K562 (cell line): ENCODE results near the gene FAM174C. TPM values are rescaled to one million over a fixed set of nuclear protein-coding genes. Genes with fewer than 3 reads are reported as not detected.

Source experiments
- BMI1 ChIP-seq: fragments of 150-350 bp; IDR thresholded peaks from 2 replicates; pipeline ENCODE4 v1.6.1; 2014; ENCODE audit warnings: low read length
- CBX3 ChIP-seq, 2 experiments: IDR thresholded peaks; 1 replicate in 1 of 2; 2 replicates in 1 of 2; pipeline ENCODE4 v1.6.1; 2012; ENCODE audit warnings: inconsistent platforms in 2 of 2, low read length in 2 of 2, borderline replicate concordance in 1 of 2, control low read depth in 1 of 2
- CREM ChIP-seq: IDR thresholded peaks from 2 replicates; pipeline ENCODE4 v1.6.1; 2014; ENCODE audit warnings: antibody characterized with exemption, low read depth
- DACH1 ChIP-seq: fragments of 450-650 bp; IDR thresholded peaks from 2 replicates; pipeline ENCODE4 v1.6.1; 2018; ENCODE audit not compliant: partially characterized antibody
- FIP1L1 ChIP-seq: fragments of 200-400 bp; formaldehyde crosslinking; IDR thresholded peaks from 2 replicates; pipeline ENCODE4 v1.6.1; 2018; ENCODE audit warnings: mild to moderate bottlenecking, low read depth, low read length; ENCODE audit not compliant: poor library complexity, severe bottlenecking
- RCOR1 ChIP-seq, 2 experiments: IDR thresholded peaks; 2 replicates each; pipeline ENCODE4 v1.6.1; 2012; ENCODE audit warnings: low read depth in 2 of 2, low read length in 2 of 2, borderline replicate concordance in 1 of 2, improper control_type of control experiment in 1 of 2
- SIX5 ChIP-seq, 2 experiments: IDR thresholded peaks; 2 replicates each; pipeline ENCODE4 v1.6.1; 2011; ENCODE audit warnings: low read length in 2 of 2, borderline replicate concordance in 1 of 2, low read depth in 1 of 2, mild to moderate bottlenecking in 1 of 2, moderate library complexity in 1 of 2; ENCODE audit not compliant: insufficient read depth in 1 of 2
- SMARCC2 ChIP-seq: fragments of 450-650 bp; IDR thresholded peaks from 2 replicates; pipeline ENCODE4 v1.6.1; 2017; ENCODE audit warnings: antibody characterized with exemption, moderate library complexity, mild to moderate bottlenecking, low read depth
- SP1 ChIP-seq: sonication (generic); formaldehyde crosslinking; IDR thresholded peaks from 2 replicates; pipeline ENCODE4 v1.8.1; 2022; ENCODE audit warnings: mild to moderate bottlenecking, missing genetic modification reagents
- USF2 ChIP-seq: sonication (generic); formaldehyde crosslinking; IDR thresholded peaks from 2 replicates; pipeline ENCODE4 v1.5.0; 2020; ENCODE audit warnings: missing genetic modification reagents
- ZNF174 ChIP-seq: fragments of 250-450 bp; sonication (Bioruptor Pico); IDR thresholded peaks from 2 replicates; pipeline ENCODE4 v1.4.0; 2020; ENCODE audit warnings: mild to moderate bottlenecking
- ZNF212 ChIP-seq: fragments of 450-650 bp; formaldehyde crosslinking; IDR thresholded peaks from 2 replicates; pipeline ENCODE4 v1.4.0; 2020; ENCODE audit warnings: mild to moderate bottlenecking
- ZNF511 ChIP-seq: sonication (generic); formaldehyde crosslinking; IDR thresholded peaks from 2 replicates; pipeline ENCODE4 v1.8.0; 2022; ENCODE audit warnings: mild to moderate bottlenecking, missing genetic modification reagents
- ZNF551 ChIP-seq: fragments of 250-450 bp; sonication (Bioruptor Pico); IDR thresholded peaks from 2 replicates; pipeline ENCODE4 v1.5.0; 2021; ENCODE audit warnings: mild to moderate bottlenecking, moderate library complexity
- ZNF639 ChIP-seq, 2 experiments: fragments of 200-800 bp in 1 of 2; sonication (Bioruptor generic) in 1 of 2; sonication (generic) in 1 of 2; formaldehyde crosslinking in 1 of 2; IDR thresholded peaks in 1 of 2; conservative IDR thresholded peaks in 1 of 2; 2 replicates each; pipeline versions ENCODE4 v1.5.0 to v1.6.1; 2016 to 2020; ENCODE audit warnings: missing compliant biosample characterization in 1 of 2, missing genetic modification characterization in 1 of 2, missing genetic modification reagents in 1 of 2
- polyA plus RNA-seq, 8 experiments: library from polyadenylated mRNA; depleted of rRNA in 4 of 8; stranded (reverse) in 5 of 8; unstranded in 3 of 8; fragments of >200 nt; fragmentation: Nextera tagmentation in 2 of 8; fragmentation: Illumina TruSeq in 1 of 8; extraction: Ambion mirVana in 2 of 8; extraction: Trizol in 1 of 8; gene quantifications; 2 replicates each; pipeline versions ENCODE4 v1.2.1 to v1.2.3, GENCODE V29; 2011 to 2014; ENCODE audit warnings: inconsistent platforms in 1 of 8, missing spikeins in 1 of 8
- total RNA-seq, 7 experiments: library from RNA; depleted of rRNA in 6 of 7; stranded (reverse); fragments of >200 nt in 6 of 7; fragmentation: Illumina TruSeq in 2 of 7; extraction: Trizol in 2 of 7; gene quantifications; 2 replicates each; pipeline versions ENCODE4 v1.2.1 to v1.2.3, GENCODE V29; 2011 to 2021; ENCODE audit warnings: low replicate concordance in 1 of 7
- TF ChIP-seq, protein P1 (sequence below): fragments of 250-450 bp; sonication (Bioruptor Pico); IDR thresholded peaks from 2 replicates; pipeline ENCODE4 v1.5.0; 2022; ENCODE audit warnings: mild to moderate bottlenecking
- TF ChIP-seq, protein P2 (sequence below), 2 experiments: fragments of 250-450 bp in 1 of 2; fragments of 450-650 bp in 1 of 2; sonication (Bioruptor Pico) in 1 of 2; IDR thresholded peaks; 2 replicates each; pipeline versions ENCODE4 v1.6.1 to v1.8.0; 2016 to 2021; ENCODE audit warnings: mild to moderate bottlenecking in 2 of 2, moderate library complexity in 2 of 2, missing compliant biosample characterization in 1 of 2, missing genetic modification characterization in 1 of 2
- TF ChIP-seq, protein P3 (sequence below): fragments of 250-450 bp; sonication (Bioruptor Pico); IDR thresholded peaks from 2 replicates; pipeline ENCODE4 v1.9.0; 2021; ENCODE audit warnings: mild to moderate bottlenecking, inconsistent platforms

The FAM174C gene
- total and polyA plus RNA-seq, 9 of the 15 experiments (the other 6 are each of a cell fraction or from before 2014, with no cell fraction given) = 0.66 to 89.6 (median 20.3) TPM

GRCh38 chr19:1249298-1249989, 25.9 kb upstream of the FAM174C start (continued):
- TF ChIP-seq, protein P1, sequence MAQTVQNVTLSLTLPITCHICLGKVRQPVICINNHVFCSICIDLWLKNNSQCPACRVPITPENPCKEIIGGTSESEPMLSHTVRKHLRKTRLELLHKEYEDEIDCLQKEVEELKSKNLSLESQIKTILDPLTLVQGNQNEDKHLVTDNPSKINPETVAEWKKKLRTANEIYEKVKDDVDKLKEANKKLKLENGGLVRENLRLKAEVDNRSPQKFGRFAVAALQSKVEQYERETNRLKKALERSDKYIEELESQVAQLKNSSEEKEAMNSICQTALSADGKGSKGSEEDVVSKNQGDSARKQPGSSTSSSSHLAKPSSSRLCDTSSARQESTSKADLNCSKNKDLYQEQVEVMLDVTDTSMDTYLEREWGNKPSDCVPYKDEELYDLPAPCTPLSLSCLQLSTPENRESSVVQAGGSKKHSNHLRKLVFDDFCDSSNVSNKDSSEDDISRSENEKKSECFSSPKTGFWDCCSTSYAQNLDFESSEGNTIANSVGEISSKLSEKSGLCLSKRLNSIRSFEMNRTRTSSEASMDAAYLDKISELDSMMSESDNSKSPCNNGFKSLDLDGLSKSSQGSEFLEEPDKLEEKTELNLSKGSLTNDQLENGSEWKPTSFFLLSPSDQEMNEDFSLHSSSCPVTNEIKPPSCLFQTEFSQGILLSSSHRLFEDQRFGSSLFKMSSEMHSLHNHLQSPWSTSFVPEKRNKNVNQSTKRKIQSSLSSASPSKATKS (CRISPR knock-in tag) = no peak
- TF ChIP-seq SP1 (peak; percentile 46; the same call in 1 of the 2 replicates), ZNF639 (CRISPR knock-in tag; conservative IDR thresholded peaks at IDR 0.05 in 1 of 2, IDR thresholded peaks at IDR 0.05 in 1 of 2) (peak in 1 of 2 experiments; percentile 92; a peak in 2 of 4 replicates), ZNF212 (CRISPR knock-in tag) (no peak), ZNF511 (CRISPR knock-in tag) (peak; percentile 88), RCOR1 (IDR thresholded peaks at IDR 0.05; ENCODE audit: borderline replicate concordance in 1 of 2, low read depth in 2 of 2, low read length in 2 of 2) (0 out of 4 replicates have a peak, but pooled peaks of 1 of the 2 experiments have one; percentile 9), BMI1 (no peak), ZNF551 (CRISPR knock-in tag) (no peak), SMARCC2 (no peak), CBX3 (IDR thresholded peaks at IDR 0.05; ENCODE audit: borderline replicate concordance in 1 of 2, low read length in 2 of 2) (peak in 1 of 2 experiments; percentile 21; a peak in 1 of 3 replicates), DACH1 (no peak), SIX5 (IDR thresholded peaks at IDR 0.05; ENCODE audit: borderline replicate concordance in 1 of 2, insufficient read depth in 1 of 2, low read depth in 1 of 2, low read length in 2 of 2) (no peak), CREM (peak; percentile 38; the same call in 1 of the 2 replicates), ZNF174 (CRISPR knock-in tag) (no peak), FIP1L1 (peak; percentile 30), USF2 (CRISPR knock-in tag) (no peak)
- TF ChIP-seq, protein P2, sequence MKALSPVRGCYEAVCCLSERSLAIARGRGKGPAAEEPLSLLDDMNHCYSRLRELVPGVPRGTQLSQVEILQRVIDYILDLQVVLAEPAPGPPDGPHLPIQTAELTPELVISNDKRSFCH (CRISPR knock-in tag; IDR thresholded peaks at IDR 0.05) = no peak
- TF ChIP-seq, protein P2 (tag; IDR thresholded peaks at IDR 0.05) = no peak
- TF ChIP-seq, protein P3, sequence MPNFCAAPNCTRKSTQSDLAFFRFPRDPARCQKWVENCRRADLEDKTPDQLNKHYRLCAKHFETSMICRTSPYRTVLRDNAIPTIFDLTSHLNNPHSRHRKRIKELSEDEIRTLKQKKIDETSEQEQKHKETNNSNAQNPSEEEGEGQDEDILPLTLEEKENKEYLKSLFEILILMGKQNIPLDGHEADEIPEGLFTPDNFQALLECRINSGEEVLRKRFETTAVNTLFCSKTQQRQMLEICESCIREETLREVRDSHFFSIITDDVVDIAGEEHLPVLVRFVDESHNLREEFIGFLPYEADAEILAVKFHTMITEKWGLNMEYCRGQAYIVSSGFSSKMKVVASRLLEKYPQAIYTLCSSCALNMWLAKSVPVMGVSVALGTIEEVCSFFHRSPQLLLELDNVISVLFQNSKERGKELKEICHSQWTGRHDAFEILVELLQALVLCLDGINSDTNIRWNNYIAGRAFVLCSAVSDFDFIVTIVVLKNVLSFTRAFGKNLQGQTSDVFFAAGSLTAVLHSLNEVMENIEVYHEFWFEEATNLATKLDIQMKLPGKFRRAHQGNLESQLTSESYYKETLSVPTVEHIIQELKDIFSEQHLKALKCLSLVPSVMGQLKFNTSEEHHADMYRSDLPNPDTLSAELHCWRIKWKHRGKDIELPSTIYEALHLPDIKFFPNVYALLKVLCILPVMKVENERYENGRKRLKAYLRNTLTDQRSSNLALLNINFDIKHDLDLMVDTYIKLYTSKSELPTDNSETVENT (CRISPR knock-in tag) = no peak; the same call in 1 of the 2 replicates
